Measurements from ENCODE around the gene UGP2. TPM values are rescaled to one million over a fixed set of nuclear protein-coding genes. Genes with fewer than 3 reads are reported as not detected.
"Not testable (repeated sequence)": the region's sequence is repeated elsewhere in the genome, so short reads cannot be mapped to it uniquely, and the experiment has no call there.

UGP2 gene
- 100 to 1,000 TPM; 111 to 114 TPM for total RNA-seq

GRCh38 chr2:63841254-63842022 lies at the start of gene UGP2:
Gene UGP2 (plus strand): TSS chr2:63841896. CDS start chr2:63842186, 290 bp downstream.
- H3K4me3 Mint-ChIP-seq: peak within 1 kb of the TSS; percentile 99
- no peaks in the 10 kb centered on the region for H3K9me3 Mint-ChIP-seq
- peak; percentile 71 for ATAC-seq (replicated peaks)
- H3K27me3 Mint-ChIP-seq: no peaks in the 10 kb centered on the region
- peak within 1 kb of the TSS; percentile 94 for H3K27ac Mint-ChIP-seq
- H3K4me1 Mint-ChIP-seq: peaks cover 19% of the 10 kb centered on the region
- H3K36me3 Mint-ChIP-seq (ENCODE audit: low read depth): peaks cover 54% of the 10 kb centered on the region

GRCh38 chr2:63792530-63792929 lies 49.2 kb upstream of the UGP2 start:
- peak; percentile 78 for ATAC-seq (replicated peaks)
- no peaks in the 10 kb centered on the region for H3K27me3 Mint-ChIP-seq
- H3K4me3 Mint-ChIP-seq: no peak overlapping the region
- H3K27ac Mint-ChIP-seq: no peak overlapping the region
- H3K4me1 Mint-ChIP-seq: peaks cover 5% of the 10 kb centered on the region
- H3K36me3 Mint-ChIP-seq (ENCODE audit: low read depth): no peaks in the 10 kb centered on the region
- no peaks in the 10 kb centered on the region for H3K9me3 Mint-ChIP-seq

DNA sequence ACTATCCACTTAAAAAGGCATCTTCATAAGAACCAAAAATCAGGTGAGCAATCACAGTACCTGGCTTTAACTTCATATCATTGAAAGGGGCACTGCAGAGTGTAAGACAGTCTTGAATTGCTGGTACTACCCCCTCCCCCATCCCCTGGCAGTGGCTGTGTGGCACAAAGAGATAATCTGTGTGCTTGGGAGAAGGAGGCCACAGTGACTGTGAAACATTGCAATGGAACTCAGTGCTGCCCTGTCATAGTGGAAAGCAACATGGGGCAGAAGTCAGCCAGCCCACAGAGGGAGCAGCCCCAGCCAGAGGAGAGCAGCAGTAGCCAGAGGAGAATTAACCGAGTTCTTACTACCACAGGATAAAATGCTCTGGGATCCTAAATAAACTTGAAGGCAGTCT lies 45.3 kb upstream of the UGP2 start:
- H3K9me3 Mint-ChIP-seq: no peaks in the 10 kb centered on the region
- H3K4me1 Mint-ChIP-seq: peaks cover 5% of the 10 kb centered on the region
- H3K4me3 Mint-ChIP-seq: no peak overlapping the region
- no peak for ATAC-seq (replicated peaks)
- H3K36me3 Mint-ChIP-seq (ENCODE audit: low read depth): no peaks in the 10 kb centered on the region
- no peak overlapping the region for H3K27ac Mint-ChIP-seq
- H3K27me3 Mint-ChIP-seq: no peaks in the 10 kb centered on the region

- Mint-ChIP-seq H3K27ac (no peak overlapping the region), H3K36me3 (ENCODE audit: low read depth) (no peaks in the 10 kb centered on the region), H3K4me1 (peaks cover 5% of the 10 kb centered on the region), H3K4me3 (no peak overlapping the region), H3K9me3 (no peaks in the 10 kb centered on the region), H3K27me3 (no peaks in the 10 kb centered on the region)
- ATAC-seq (replicated peaks): no peak
Observed at GRCh38 chr2:63796796-63797195, 44.9 kb upstream of the UGP2 start.

DNA sequence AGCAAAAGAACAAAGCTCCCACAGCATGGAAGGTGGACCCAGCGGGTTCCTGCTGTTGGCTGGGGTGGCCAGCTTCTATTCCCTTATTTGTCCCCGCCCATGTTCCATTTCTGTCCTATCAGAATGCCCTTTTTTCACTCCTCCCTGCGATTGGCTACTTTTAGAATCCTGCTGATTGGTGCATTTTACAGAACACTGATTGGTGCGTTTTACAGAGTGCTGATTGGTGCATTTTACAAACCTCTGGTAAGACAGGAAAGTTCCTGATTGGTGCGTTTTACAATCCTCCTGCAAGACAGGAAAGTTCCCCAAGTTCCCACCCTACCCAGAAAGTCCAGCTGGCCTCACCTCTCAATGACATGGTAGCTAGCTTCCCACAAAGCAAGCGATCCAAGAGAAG lies 40.2 kb upstream of the UGP2 start:
- Mint-ChIP-seq H3K36me3 (ENCODE audit: low read depth) (no peaks in the 10 kb centered on the region), H3K27me3 (no peaks in the 10 kb centered on the region), H3K4me3 (no peak overlapping the region), H3K4me1 (no peaks in the 10 kb centered on the region), H3K27ac (no peak overlapping the region), H3K9me3 (no peaks in the 10 kb centered on the region)
- no peak for ATAC-seq (replicated peaks)

GRCh38 chr2:63805412-63805811 lies 36.3 kb upstream of the UGP2 start:
- Mint-ChIP-seq H3K27me3 (no peaks in the 10 kb centered on the region), H3K4me3 (no peak overlapping the region), H3K4me1 (no peaks in the 10 kb centered on the region), H3K36me3 (ENCODE audit: low read depth) (no peaks in the 10 kb centered on the region), H3K27ac (no peak overlapping the region), H3K9me3 (no peaks in the 10 kb centered on the region)
- no peak for ATAC-seq (replicated peaks)

GRCh38 chr2:63808036-63808435 lies 33.7 kb upstream of the UGP2 start:
- not testable (repeated sequence) for H3K27me3 Mint-ChIP-seq; H3K27ac Mint-ChIP-seq; H3K36me3 Mint-ChIP-seq (ENCODE audit: low read depth); H3K4me1 Mint-ChIP-seq; ATAC-seq (replicated peaks); H3K4me3 Mint-ChIP-seq; H3K9me3 Mint-ChIP-seq

DNA sequence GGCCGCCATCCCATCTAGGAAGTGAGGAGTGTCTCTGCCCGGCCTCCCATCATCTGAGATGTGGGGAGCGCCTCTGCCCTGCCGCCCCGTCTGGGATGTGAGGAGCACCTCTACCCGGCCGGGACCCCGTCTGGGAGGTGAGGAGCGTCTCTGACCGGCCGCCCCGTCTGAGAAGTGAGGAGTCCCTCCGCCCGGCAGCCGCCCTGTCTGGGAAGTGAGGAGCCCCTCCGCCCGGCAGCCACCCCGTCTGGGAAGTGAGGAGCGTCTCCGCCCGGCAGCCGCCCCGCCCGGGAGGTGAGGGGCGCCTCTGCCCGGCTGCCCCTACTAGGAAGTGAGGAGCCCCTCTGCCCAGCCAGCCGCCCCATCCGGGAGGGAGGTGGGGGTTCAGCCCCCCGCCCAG lies 32.8 kb upstream of the UGP2 start:
- not testable (repeated sequence) for H3K4me1 Mint-ChIP-seq; ATAC-seq (replicated peaks); H3K27ac Mint-ChIP-seq

GRCh38 chr2:63811063-63811462 lies 30.6 kb upstream of the UGP2 start:
- no peak for ATAC-seq (replicated peaks)
- Mint-ChIP-seq H3K27ac (no peak overlapping the region), H3K27me3 (no peaks in the 10 kb centered on the region), H3K4me1 (no peaks in the 10 kb centered on the region), H3K9me3 (no peaks in the 10 kb centered on the region), H3K36me3 (ENCODE audit: low read depth) (no peaks in the 10 kb centered on the region), H3K4me3 (no peak overlapping the region)

More for the DNA sequence above, 32.8 kb upstream of the UGP2 start:
- not testable (repeated sequence) for H3K4me3 Mint-ChIP-seq; H3K9me3 Mint-ChIP-seq; H3K36me3 Mint-ChIP-seq (ENCODE audit: low read depth); H3K27me3 Mint-ChIP-seq

GRCh38 chr2:63811870-63812269 lies 29.8 kb upstream of the UGP2 start:
- H3K27ac Mint-ChIP-seq; ATAC-seq (replicated peaks); H3K36me3 Mint-ChIP-seq (ENCODE audit: low read depth); H3K27me3 Mint-ChIP-seq; H3K4me3 Mint-ChIP-seq; H3K9me3 Mint-ChIP-seq; H3K4me1 Mint-ChIP-seq: not testable (repeated sequence)

DNA sequence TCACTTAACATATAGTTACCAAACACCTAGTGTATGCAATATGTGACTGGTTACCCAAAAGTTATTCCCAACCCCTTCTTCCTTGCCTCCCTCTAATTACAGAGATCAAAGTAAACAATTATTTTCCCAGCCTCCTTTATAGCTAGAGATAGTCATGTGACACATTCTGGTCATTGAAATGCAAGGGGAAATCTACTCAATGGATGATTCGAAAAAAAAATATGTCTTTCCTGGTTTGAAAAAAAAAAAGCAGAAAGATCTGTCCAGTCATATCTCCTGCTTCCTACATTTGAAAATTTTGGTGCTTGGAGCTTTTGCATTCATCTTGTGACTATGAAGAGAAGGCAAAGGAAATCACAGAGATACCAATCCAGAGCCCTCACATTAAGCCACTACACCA lies 27.6 kb upstream of the UGP2 start:
- Mint-ChIP-seq H3K9me3 (no peaks in the 10 kb centered on the region), H3K27ac (no peak overlapping the region), H3K4me1 (no peaks in the 10 kb centered on the region), H3K4me3 (no peak overlapping the region), H3K27me3 (no peaks in the 10 kb centered on the region), H3K36me3 (ENCODE audit: low read depth) (no peaks in the 10 kb centered on the region)
- no peak for ATAC-seq (replicated peaks)

DNA sequence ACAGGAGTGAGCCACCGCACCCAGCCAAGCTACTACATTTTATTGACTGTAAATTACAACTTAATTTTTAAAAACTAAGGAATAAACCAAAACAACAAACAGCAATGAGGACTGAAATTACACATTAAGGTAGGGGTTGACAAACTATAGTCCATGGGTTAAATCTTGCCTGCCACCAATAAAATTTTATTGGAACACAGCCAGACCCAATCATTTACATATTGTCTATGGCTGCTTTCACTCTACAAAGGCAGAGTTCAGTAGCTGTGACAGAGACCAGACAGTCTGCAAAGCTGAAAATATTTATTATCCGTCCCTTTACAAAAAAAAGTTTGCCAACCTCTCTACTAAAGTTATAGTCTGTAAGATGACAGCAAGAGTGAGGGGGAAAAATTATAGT lies 24.3 kb upstream of the UGP2 start:
- no peak for ATAC-seq (replicated peaks)
- H3K4me3 Mint-ChIP-seq: no peak overlapping the region
- H3K27me3 Mint-ChIP-seq: no peaks in the 10 kb centered on the region
- no peaks in the 10 kb centered on the region for H3K4me1 Mint-ChIP-seq
- no peaks in the 10 kb centered on the region for H3K36me3 Mint-ChIP-seq (ENCODE audit: low read depth)
- H3K27ac Mint-ChIP-seq: no peak overlapping the region
- H3K9me3 Mint-ChIP-seq: no peaks in the 10 kb centered on the region

DNA sequence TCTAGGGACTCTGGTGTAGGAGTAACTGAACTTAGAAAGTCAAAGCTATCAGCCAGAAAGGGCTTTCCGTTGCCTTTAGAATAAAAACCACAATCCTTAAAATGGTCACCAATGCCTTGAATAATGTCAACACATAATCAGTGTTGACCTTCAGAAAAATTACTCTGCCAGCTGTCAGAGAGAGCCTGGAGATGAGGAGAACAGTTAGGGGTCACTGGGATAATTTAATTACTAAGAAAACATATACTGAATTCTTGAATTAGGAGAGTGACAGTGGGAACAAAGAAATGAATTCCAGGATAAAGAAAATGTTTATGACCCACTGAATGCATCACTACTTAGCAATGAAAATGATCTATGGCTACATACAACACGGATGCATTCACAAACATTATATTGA lies 23.4 kb upstream of the UGP2 start:
- Mint-ChIP-seq H3K4me1 (no peaks in the 10 kb centered on the region), H3K36me3 (ENCODE audit: low read depth) (no peaks in the 10 kb centered on the region), H3K27me3 (no peaks in the 10 kb centered on the region), H3K4me3 (no peak overlapping the region), H3K27ac (no peak overlapping the region), H3K9me3 (no peaks in the 10 kb centered on the region)
- no peak for ATAC-seq (replicated peaks)

- Mint-ChIP-seq H3K4me1 (no peaks in the 10 kb centered on the region), H3K36me3 (ENCODE audit: low read depth) (no peaks in the 10 kb centered on the region), H3K27ac (no peak overlapping the region), H3K4me3 (no peak overlapping the region), H3K27me3 (peaks cover 6% of the 10 kb centered on the region), H3K9me3 (no peaks in the 10 kb centered on the region)
- no peak for ATAC-seq (replicated peaks)
Observed at GRCh38 chr2:63819256-63819655, 22.4 kb upstream of the UGP2 start.

DNA sequence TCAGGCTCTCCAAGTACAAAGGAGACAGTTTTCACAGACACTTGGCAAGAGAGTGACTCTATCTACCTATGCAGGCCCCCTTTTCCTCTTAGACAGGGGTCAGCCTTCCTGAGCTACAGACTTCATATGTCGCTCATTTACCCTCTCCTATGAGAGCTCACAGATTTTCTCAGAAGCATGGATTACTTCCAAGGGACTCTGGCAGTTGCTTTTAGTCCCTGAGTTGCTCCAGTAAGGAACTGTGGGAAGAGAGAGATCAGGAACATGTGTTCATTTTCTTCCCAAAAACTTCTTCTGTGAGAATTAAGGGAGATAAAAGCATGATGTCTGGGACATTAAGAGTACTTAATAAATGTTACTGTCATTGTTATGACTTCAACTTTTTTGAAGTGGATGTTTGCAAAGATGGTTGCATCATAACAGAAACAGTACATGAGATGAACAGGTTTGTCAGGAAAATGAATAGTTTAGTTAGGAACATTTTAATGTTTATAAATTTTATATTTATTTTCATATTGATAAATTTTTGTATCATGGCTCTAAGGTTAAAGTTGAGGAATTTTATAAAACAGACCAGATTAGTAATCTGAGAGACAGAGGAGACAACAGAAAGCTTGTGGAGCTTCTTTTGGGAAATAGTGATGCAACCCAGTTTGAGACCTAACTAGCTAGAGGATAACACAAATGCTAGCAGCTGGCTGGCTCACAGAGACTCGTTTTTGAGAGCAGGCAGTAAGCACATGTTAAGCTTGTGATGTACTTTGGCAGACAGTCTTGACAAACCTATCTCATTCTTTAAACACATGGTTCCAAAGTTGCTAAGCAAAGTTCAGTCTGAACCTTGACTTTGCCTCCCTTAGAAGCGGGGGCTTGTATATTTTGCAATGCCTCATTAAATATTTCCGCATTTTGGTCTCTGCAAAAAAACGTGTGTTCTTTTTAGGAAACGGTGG lies 21.7 kb upstream of the UGP2 start:
- H3K9me3 Mint-ChIP-seq: no peaks in the 10 kb centered on the region
- no peaks in the 10 kb centered on the region for H3K4me1 Mint-ChIP-seq
- H3K4me3 Mint-ChIP-seq: no peak overlapping the region
- peaks cover 6% of the 10 kb centered on the region for H3K27me3 Mint-ChIP-seq
- no peak for ATAC-seq (replicated peaks)
- no peaks in the 10 kb centered on the region for H3K36me3 Mint-ChIP-seq (ENCODE audit: low read depth)
- no peak overlapping the region for H3K27ac Mint-ChIP-seq

Measured in activated T-helper 17 cell treated with anti-CD3 and anti-CD28 coated beads, Interleukin-2, amount 50 U/mL, for 72 hours (primary cell).